IMR-90 (cell line): ENCODE results near the gene TNFAIP8L1. TPM values are rescaled to one million over a fixed set of nuclear protein-coding genes. Genes with fewer than 3 reads are reported as not detected.

Experiments
- ATAC-seq: fragments of 200-7000 bp; cut with Tn5 transposase; 2 replicates; pipeline ENCODE4 v1.9.1; 2020; ENCODE audit warnings: low read depth, mild to moderate bottlenecking, moderate library complexity
- BruUV-seq: library from RNA; stranded (reverse); fragments of 400-500 nt; replicated peaks from 2 replicates; lab custom pipeline; 2021; lab: Mats Ljungman, UMichigan
- CTCF ChIA-PET: fragments of 300-600 bp; formaldehyde crosslinking; extraction: SDS; loops from one replicate; lab custom pipeline; 2021; ENCODE audit warnings: antibody characterized with exemption; lab: Yijun Ruan, JAX
- POLR2A ChIA-PET: fragments of 300-600 bp; sonication (Branson Sonifier 250); formaldehyde crosslinking; loops from one replicate; lab custom pipeline; 2022; ENCODE audit warnings: antibody characterized with exemption; ENCODE audit not compliant: unreplicated experiment; lab: Charles Lee
- DNase-seq: peaks from one replicate; pipeline ENCODE4 v3.0.0; 2013
- H2AFZ ChIP-seq: replicated peaks from 2 replicates; pipeline ENCODE3; 2013; ENCODE audit warnings: low read length, mild to moderate bottlenecking; ENCODE audit not compliant: poor library complexity
- H2AK5ac ChIP-seq: 2 replicates; pipeline ENCODE4 v1.6.1; 2013; ENCODE audit warnings: low read depth, low read length, inconsistent platforms
- H2AK9ac ChIP-seq: replicated peaks from 2 replicates; pipeline ENCODE3; 2013; ENCODE audit warnings: mild to moderate bottlenecking, low read depth, low read length, moderate library complexity; ENCODE audit not compliant: poor library complexity
- H2BK120ac ChIP-seq: 2 replicates; pipeline ENCODE4 v1.6.1; 2013; ENCODE audit warnings: low read depth, low read length, inconsistent platforms
- H2BK15ac ChIP-seq: 3 replicates; pipeline ENCODE4 v1.6.1; 2013; ENCODE audit warnings: low read depth, low read length, inconsistent platforms
- H2BK20ac ChIP-seq: 2 replicates; pipeline ENCODE4 v1.6.1; 2013; ENCODE audit warnings: low read depth, mild to moderate bottlenecking, inconsistent platforms, low read length, moderate library complexity
- H2BK5ac ChIP-seq: 2 replicates; pipeline ENCODE4 v1.6.1; 2013; ENCODE audit warnings: mild to moderate bottlenecking, low read depth, low read length, inconsistent platforms; ENCODE audit not compliant: poor library complexity, severe bottlenecking
- H3K14ac ChIP-seq: replicated peaks from 2 replicates; pipeline ENCODE4 v1.6.1; 2013; ENCODE audit warnings: low read depth, low read length, inconsistent platforms
- H3K18ac ChIP-seq: 2 replicates; pipeline ENCODE4 v1.6.1; 2013; ENCODE audit warnings: low read depth, low read length, control low read depth
- H3K23ac ChIP-seq: 2 replicates; pipeline ENCODE4 v1.6.1; 2013; ENCODE audit warnings: low read depth, low read length, inconsistent platforms
- H3K27ac ChIP-seq: 2 replicates; pipeline ENCODE4 v1.5.1; 2013; ENCODE audit warnings: mild to moderate bottlenecking, control low read depth, low read length; ENCODE audit not compliant: insufficient read depth
- H3K27me3 ChIP-seq: 2 replicates; pipeline ENCODE4 v1.6.1; 2013; ENCODE audit warnings: low read length; ENCODE audit not compliant: control insufficient read depth, insufficient read depth
- H3K36me3 ChIP-seq: 2 replicates; pipeline ENCODE4 v1.6.1; 2013; ENCODE audit warnings: low read length, mixed read lengths; ENCODE audit not compliant: control insufficient read depth, insufficient read depth
- H3K4ac ChIP-seq: 2 replicates; pipeline ENCODE4 v1.6.1; 2013; ENCODE audit warnings: low read depth, low read length, inconsistent platforms
- H3K4me1 ChIP-seq: 2 replicates; pipeline ENCODE4 v1.6.1; 2013; ENCODE audit warnings: low read length, mixed read lengths; ENCODE audit not compliant: control insufficient read depth, insufficient read depth
- H3K4me2 ChIP-seq: 2 replicates; pipeline ENCODE4 v1.6.1; 2013; ENCODE audit warnings: low read depth, mild to moderate bottlenecking, control low read depth, low read length, moderate library complexity
- H3K4me3 ChIP-seq: 2 replicates; pipeline ENCODE4 v1.5.1; 2013; ENCODE audit warnings: low read depth, mild to moderate bottlenecking, control low read depth, low read length, moderate library complexity; ENCODE audit not compliant: insufficient read depth
- H3K56ac ChIP-seq: 2 replicates; pipeline ENCODE4 v1.6.1; 2013; ENCODE audit warnings: low read length, inconsistent platforms; ENCODE audit not compliant: insufficient read depth; ENCODE audit errors: extremely low read depth
- H3K79me1 ChIP-seq, 2 experiments: 2 replicates each; pipeline ENCODE4 v1.6.1; 2013; ENCODE audit warnings: low read length in 2 of 2, inconsistent platforms in 1 of 2, low read depth in 1 of 2
- H3K9ac ChIP-seq: 2 replicates; pipeline ENCODE4 v1.6.1; 2013; ENCODE audit warnings: low read depth, low read length, control low read depth
- H3K9me1 ChIP-seq: 2 replicates; pipeline ENCODE4 v1.6.1; 2013; ENCODE audit warnings: low read length, inconsistent platforms; ENCODE audit not compliant: insufficient read depth
- H3K9me3 ChIP-seq: 2 replicates; pipeline ENCODE4 v1.6.1; 2013; ENCODE audit warnings: low read length; ENCODE audit not compliant: control insufficient read depth, insufficient read depth
- H4K20me1 ChIP-seq: 2 replicates; pipeline ENCODE4 v1.6.1; 2013; ENCODE audit warnings: low read length, inconsistent platforms; ENCODE audit not compliant: insufficient read depth
- H4K5ac ChIP-seq: 2 replicates; pipeline ENCODE4 v1.6.1; 2013; ENCODE audit warnings: mild to moderate bottlenecking, low read depth, low read length, control low read depth
- H4K8ac ChIP-seq, 2 experiments: 2 replicates each; pipeline ENCODE4 v1.6.1; 2013; ENCODE audit warnings: low read depth in 2 of 2, low read length in 2 of 2, control low read depth in 1 of 2, inconsistent platforms in 1 of 2
- H4K91ac ChIP-seq: 2 replicates; pipeline ENCODE4 v1.6.1; 2013; ENCODE audit warnings: low read depth, low read length, inconsistent platforms; ENCODE audit not compliant: insufficient read depth
- CEBPB ChIP-seq: IDR thresholded peaks from 2 replicates; pipeline ENCODE4 v1.6.1; 2012; ENCODE audit warnings: low read depth, low read length, improper control_type of control experiment
- CHD1 ChIP-seq: IDR thresholded peaks from 2 replicates; pipeline ENCODE4 v1.6.1; 2012; ENCODE audit warnings: low read depth, low read length, improper control_type of control experiment
- FOS ChIP-seq: fragments of 150-350 bp; IDR thresholded peaks from 2 replicates; pipeline ENCODE4 v1.6.1; 2016; ENCODE audit warnings: low read depth, low read length
- MAFK ChIP-seq: IDR thresholded peaks from 2 replicates; pipeline ENCODE4 v1.6.1; 2012; ENCODE audit warnings: low read depth, low read length, improper control_type of control experiment
- MXI1 ChIP-seq: IDR thresholded peaks from 2 replicates; pipeline ENCODE4 v1.6.1; 2012; ENCODE audit warnings: low read depth, mild to moderate bottlenecking, low read length, moderate library complexity, borderline replicate concordance
- NFE2L2 ChIP-seq: fragments of 150-350 bp; IDR thresholded peaks from 2 replicates; pipeline ENCODE4 v1.6.1; 2016; ENCODE audit warnings: low read depth, mild to moderate bottlenecking, low read length
- RAD21 ChIP-seq: IDR thresholded peaks from 2 replicates; pipeline ENCODE4 v1.6.1; 2012; ENCODE audit warnings: low read length, improper control_type of control experiment
- RCOR1 ChIP-seq: IDR thresholded peaks from 2 replicates; pipeline ENCODE4 v1.6.1; 2012; ENCODE audit warnings: mild to moderate bottlenecking, low read length, improper control_type of control experiment; ENCODE audit not compliant: insufficient replicate concordance
- SMC3 ChIP-seq: fragments of 150-350 bp; IDR thresholded peaks from 2 replicates; pipeline ENCODE4 v1.6.1; 2016; ENCODE audit warnings: low read depth, mild to moderate bottlenecking, antibody characterized with exemption, low read length, moderate library complexity
- WGBS, 2 experiments: methylation state at CpG; one replicate each; pipeline versions ENCODE4 v1.1.5 to v1.1.7; 2013; ENCODE audit warnings: missing lambda C conversion rate in 2 of 2; ENCODE audit not compliant: insufficient read length in 1 of 2; ENCODE audit errors: extremely low coverage in 2 of 2; 5-methylcytosine and 5-hydroxymethylcytosine counted together
- dilution Hi-C: fragments of 300-500 bp; cut with HindIII; formaldehyde crosslinking; loops from one replicate; pipeline ENCODE4 v1.14.3; 2018; ENCODE audit warnings: low sequenced_read_pairs; ENCODE audit not compliant: unreplicated experiment
- in situ Hi-C: fragments of 300-500 bp; cut with MboI; formaldehyde crosslinking; loops from 3 replicates; pipeline ENCODE4 v1.14.3; 2019; ENCODE audit warnings: low sequenced_read_pairs, inconsistent platforms, mixed read lengths
- intact Hi-C: fragments of 100-400 bp; cut with micrococcal nuclease; formaldehyde crosslinking; loops from 2 replicates; pipeline ENCODE4 v1.10.0; 2022
- polyA plus RNA-seq, 3 experiments: library from polyadenylated mRNA; depleted of rRNA; stranded (reverse); fragments of >200 nt; gene quantifications; 2 replicates each; pipeline ENCODE4 v1.2.3, GENCODE V29; 2012; ENCODE audit warnings: low replicate concordance in 1 of 3
- total RNA-seq: library from RNA; depleted of rRNA; stranded (reverse); fragments of >200 nt; gene quantifications from 2 replicates; pipeline ENCODE4 v1.2.3, GENCODE V29; 2012
- TF ChIP-seq, protein P1 (sequence below): fragments of 150-350 bp; IDR thresholded peaks from 2 replicates; pipeline ENCODE4 v1.6.1; 2017; ENCODE audit warnings: mild to moderate bottlenecking, antibody characterized with exemption, low read length, low read depth

Gene TNFAIP8L1
- total and polyA plus RNA-seq, 2 of the 4 experiments (the other 2 are of a cell fraction): 2.5 to 6.0 TPM

DNA sequence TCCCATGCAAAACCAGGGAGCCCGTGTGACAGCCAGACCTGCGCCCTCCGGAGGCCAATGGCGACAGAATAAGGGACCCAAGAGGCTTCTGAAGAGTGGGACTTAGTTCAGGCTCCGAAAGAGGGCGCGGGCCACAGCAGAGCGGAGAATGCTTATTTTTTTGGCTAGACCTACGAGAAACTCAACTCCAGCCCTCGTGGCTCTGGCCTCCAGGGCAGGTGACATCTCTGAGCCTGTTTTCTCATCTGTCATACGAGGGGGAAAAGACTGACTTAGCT, 61.3 kb downstream of the TNFAIP8L1 start:
- peaks cover 14% of the 10 kb centered on the region; the same call in 1 of the 2 replicates for H3K9me1 ChIP-seq
- no peak overlapping the region for H2AK5ac ChIP-seq
- no peaks in the 10 kb centered on the region; the same call in 1 of the 2 replicates for H4K20me1 ChIP-seq
- BruUV-seq: no TSS peak
- no peak overlapping the region for H3K18ac ChIP-seq
- H3K4me2 ChIP-seq: no peak overlapping the region
- intact Hi-C loops (no loop called here), in situ Hi-C loops (no loop called here), dilution Hi-C loops (no loop called here)
- DNase-seq: no peak
- peaks cover 66% of the 10 kb centered on the region for H3K36me3 ChIP-seq
- no peak overlapping the region for H4K5ac ChIP-seq
- H4K8ac ChIP-seq: no peak overlapping the region
- no peak overlapping the region for H2BK15ac ChIP-seq
- no peak overlapping the region for H3K27ac ChIP-seq
- 97% methylated on average over 6 of the region's 11 CpGs; no CpG with 5 or more reads in 1 of the 2 experiments for WGBS, 2 experiments
- no peaks in the 10 kb centered on the region for H3K9me3 ChIP-seq
- no peak overlapping the region for H3K56ac ChIP-seq
- ChIA-PET CTCF (no interaction called here), POLR2A (no interaction called here)
- H3K4me1 ChIP-seq: peaks cover 9% of the 10 kb centered on the region; the same call in 1 of the 2 replicates
- ATAC-seq: no peak
- H3K4ac ChIP-seq: no peak overlapping the region
- no peak overlapping the region for H2BK20ac ChIP-seq
- H3K14ac ChIP-seq: no peak overlapping the region
- H3K79me1 ChIP-seq: peaks cover 4 to 16% of the 10 kb centered on the region in 2 experiments
- no peak overlapping the region for H3K4me3 ChIP-seq
- peak overlapping the region; percentile 42 for H2AK9ac ChIP-seq
- H3K23ac ChIP-seq: no peak overlapping the region
- H3K27me3 ChIP-seq: no peaks in the 10 kb centered on the region
- H2BK5ac ChIP-seq: no peak overlapping the region
- no peak overlapping the region for H3K9ac ChIP-seq
- no peak overlapping the region for H2BK120ac ChIP-seq
- TF ChIP-seq NFE2L2 (no peak), MXI1 (no peak), SMC3 (no peak), CHD1 (no peak), RCOR1 (no peak), MAFK (no peak), FOS (no peak), CEBPB (no peak), RAD21 (no peak)
- TF ChIP-seq, protein P1, sequence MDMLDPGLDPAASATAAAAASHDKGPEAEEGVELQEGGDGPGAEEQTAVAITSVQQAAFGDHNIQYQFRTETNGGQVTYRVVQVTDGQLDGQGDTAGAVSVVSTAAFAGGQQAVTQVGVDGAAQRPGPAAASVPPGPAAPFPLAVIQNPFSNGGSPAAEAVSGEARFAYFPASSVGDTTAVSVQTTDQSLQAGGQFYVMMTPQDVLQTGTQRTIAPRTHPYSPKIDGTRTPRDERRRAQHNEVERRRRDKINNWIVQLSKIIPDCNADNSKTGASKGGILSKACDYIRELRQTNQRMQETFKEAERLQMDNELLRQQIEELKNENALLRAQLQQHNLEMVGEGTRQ: no peak
- no peak overlapping the region for H4K91ac ChIP-seq
- H2AFZ ChIP-seq: no peak overlapping the region
